ENCODE data around the gene LAP3. TPM values are rescaled to one million over a fixed set of nuclear protein-coding genes. Genes with fewer than 3 reads are reported as not detected.

The LAP3 gene
- total RNA-seq, 1 donor from 2014 or later, result 44.1 TPM

DNA sequence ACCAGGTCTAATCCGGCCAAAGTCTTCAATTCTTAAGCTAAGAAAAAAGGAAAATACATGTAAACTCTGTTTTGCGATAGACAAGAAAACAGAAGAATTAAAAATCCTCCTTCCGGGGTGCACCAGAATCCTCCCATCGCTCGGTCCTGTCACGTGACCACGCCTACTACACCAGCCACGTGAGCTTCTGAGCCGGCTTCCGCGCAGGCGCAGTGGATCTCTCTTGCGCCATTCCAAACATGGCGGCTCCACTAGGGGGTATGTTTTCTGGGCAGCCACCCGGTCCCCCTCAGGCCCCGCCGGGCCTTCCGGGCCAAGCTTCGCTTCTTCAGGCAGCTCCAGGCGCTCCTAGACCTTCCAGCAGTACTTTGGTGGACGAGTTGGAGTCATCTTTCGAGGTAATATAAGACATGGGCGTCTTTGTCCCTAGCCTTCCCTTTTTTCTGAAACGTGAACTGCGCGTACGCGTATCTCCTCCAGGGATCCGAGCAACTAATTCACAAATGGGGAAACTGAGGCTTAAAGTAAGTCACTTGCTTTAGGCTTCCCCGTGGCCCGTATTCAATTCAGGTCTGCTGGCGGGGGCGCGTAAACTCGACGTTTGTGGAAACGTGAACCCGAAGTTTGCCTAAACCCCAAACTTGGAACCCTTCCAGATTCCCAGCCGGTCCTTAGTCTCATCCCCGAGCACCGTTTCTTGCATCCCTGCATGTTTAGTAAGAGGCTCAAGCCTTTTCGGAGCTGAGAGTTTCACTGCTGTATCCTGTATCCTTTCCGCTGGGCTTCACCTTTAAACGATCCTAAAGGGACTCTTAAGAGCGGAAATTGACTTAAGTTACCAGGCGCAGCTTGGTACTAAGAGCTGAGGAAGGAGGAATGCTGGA lies 37.7 kb downstream of the LAP3 start, which contains the start of gene MED28:
MED28 (plus strand) TSS at position 226 of the 884 bp plus-strand sequence; CDS start at position 240, 14 bp downstream.
- no peaks in the 10 kb centered on the region for H3K27me3 Mint-ChIP-seq (ENCODE audit: unreplicated experiment)

DNA sequence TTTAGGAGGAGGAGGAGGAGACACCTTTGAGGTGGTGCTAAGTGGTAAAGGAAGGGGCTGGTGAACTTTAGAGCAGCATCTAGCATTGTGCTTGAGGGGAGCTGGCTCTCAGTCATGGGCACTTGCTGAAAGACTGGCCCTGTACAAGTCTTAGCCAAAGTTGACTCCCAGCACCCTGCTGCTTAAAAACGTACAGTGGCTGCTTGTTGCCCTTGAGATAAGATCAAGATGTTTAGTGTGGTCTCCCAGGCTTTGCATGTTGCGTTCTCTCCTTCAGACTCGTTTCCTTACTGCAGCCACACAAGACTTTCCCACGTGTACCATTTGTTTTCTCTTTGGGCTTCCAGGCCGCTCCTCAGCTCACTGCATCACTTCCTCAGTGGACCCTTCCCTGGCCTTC lies 39.3 kb downstream of the LAP3 start:
- Mint-ChIP-seq H3K4me1 (ENCODE audit: unreplicated experiment) (peaks cover 44% of the 10 kb centered on the region), H3K27me3 (ENCODE audit: unreplicated experiment) (no peaks in the 10 kb centered on the region), H3K36me3 (ENCODE audit: unreplicated experiment) (peaks cover 18% of the 10 kb centered on the region), H3K9me3 (ENCODE audit: unreplicated experiment) (no peaks in the 10 kb centered on the region), H3K27ac (ENCODE audit: unreplicated experiment) (peak overlapping the region; percentile 43), H3K4me3 (ENCODE audit: unreplicated experiment) (peak overlapping the region; percentile 64)
- DNase-seq (ENCODE audit: extremely low spot score, unreplicated experiment), result no peak
- TF ChIP-seq, protein P1, sequence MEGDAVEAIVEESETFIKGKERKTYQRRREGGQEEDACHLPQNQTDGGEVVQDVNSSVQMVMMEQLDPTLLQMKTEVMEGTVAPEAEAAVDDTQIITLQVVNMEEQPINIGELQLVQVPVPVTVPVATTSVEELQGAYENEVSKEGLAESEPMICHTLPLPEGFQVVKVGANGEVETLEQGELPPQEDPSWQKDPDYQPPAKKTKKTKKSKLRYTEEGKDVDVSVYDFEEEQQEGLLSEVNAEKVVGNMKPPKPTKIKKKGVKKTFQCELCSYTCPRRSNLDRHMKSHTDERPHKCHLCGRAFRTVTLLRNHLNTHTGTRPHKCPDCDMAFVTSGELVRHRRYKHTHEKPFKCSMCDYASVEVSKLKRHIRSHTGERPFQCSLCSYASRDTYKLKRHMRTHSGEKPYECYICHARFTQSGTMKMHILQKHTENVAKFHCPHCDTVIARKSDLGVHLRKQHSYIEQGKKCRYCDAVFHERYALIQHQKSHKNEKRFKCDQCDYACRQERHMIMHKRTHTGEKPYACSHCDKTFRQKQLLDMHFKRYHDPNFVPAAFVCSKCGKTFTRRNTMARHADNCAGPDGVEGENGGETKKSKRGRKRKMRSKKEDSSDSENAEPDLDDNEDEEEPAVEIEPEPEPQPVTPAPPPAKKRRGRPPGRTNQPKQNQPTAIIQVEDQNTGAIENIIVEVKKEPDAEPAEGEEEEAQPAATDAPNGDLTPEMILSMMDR (IDR thresholded peaks at IDR 0.05), result no peak

More for the DNA sequence above, 37.7 kb downstream of the LAP3 start, which contains the start of gene MED28:
- Mint-ChIP-seq H3K27ac (ENCODE audit: unreplicated experiment) (peak within 1 kb of the TSS; percentile 99), H3K9me3 (ENCODE audit: unreplicated experiment) (no peaks in the 10 kb centered on the region), H3K4me1 (ENCODE audit: unreplicated experiment) (peaks cover 42% of the 10 kb centered on the region), H3K4me3 (ENCODE audit: unreplicated experiment) (peak within 1 kb of the TSS; percentile 100), H3K36me3 (ENCODE audit: unreplicated experiment) (peaks cover 13% of the 10 kb centered on the region)
- TF ChIP-seq, protein P1 (IDR thresholded peaks at IDR 0.05), result no peak
- peak; percentile 98 for DNase-seq (ENCODE audit: extremely low spot score, unreplicated experiment)

DNA sequence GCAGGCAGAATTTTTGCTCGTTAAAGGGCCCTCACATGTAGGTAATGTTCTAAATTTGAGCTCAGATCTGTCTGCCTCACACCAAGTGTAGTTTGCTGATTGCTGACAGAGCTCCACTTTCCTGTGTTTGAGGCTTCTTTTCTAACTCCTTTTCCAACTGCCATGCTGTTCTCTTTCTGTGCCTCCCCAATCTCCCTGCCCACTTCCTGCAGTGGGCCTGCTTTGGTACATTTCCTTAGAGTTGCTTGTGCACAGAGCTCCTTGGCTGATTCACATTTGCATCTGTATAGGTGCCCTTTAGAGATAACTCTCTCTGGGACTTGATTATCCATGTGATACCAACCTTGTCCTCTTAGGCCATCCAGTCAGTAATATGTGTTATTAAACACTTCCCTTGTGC lies 41.9 kb downstream of the LAP3 start:
- Mint-ChIP-seq H3K9me3 (ENCODE audit: unreplicated experiment) (no peaks in the 10 kb centered on the region), H3K4me3 (ENCODE audit: unreplicated experiment) (no peak overlapping the region), H3K27me3 (ENCODE audit: unreplicated experiment) (no peaks in the 10 kb centered on the region), H3K4me1 (ENCODE audit: unreplicated experiment) (peaks cover 41% of the 10 kb centered on the region), H3K36me3 (ENCODE audit: unreplicated experiment) (peaks cover 39% of the 10 kb centered on the region), H3K27ac (ENCODE audit: unreplicated experiment) (peak overlapping the region; percentile 29)
- DNase-seq (ENCODE audit: extremely low spot score, unreplicated experiment), result no peak
- TF ChIP-seq, protein P1 (IDR thresholded peaks at IDR 0.05), result no peak

DNA sequence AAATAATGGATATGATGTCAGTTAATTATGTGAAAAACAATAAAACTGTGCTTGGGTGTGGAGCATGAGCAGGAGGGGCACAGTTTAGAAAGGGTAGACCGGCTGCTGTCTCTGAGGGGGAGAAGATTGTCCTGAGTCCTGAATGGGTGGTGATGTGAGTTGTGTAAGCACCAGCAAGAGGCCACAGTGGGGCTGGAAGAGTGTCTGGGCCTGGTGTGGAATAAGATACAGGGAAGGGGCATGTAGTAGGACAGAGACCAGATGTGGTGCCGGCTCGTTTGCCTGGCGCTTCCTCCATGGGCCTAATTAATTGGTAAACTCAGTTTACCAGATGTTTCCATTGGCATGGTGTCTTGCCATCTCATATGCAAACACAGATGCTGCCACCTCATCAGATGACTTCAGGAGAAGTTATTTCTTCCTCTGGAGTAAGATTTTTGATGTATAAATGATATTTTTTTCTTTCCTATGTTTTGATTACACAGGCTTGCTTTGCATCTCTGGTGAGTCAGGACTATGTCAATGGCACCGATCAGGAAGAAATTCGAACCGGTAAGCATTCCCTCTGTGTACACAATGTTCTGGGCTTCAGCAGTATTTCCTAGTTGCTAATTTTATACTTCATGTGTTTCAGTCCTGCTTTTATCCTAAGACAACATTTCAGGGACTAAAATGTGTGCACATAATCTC lies 42.6 kb downstream of the LAP3 start:
- H3K27ac Mint-ChIP-seq (ENCODE audit: unreplicated experiment), result peak overlapping the region; percentile 24

More for the DNA sequence above, 42.6 kb downstream of the LAP3 start:
- TF ChIP-seq, protein P1 (IDR thresholded peaks at IDR 0.05), result no peak
- no peak overlapping the region for H3K4me3 Mint-ChIP-seq (ENCODE audit: unreplicated experiment)
- no peak for DNase-seq (ENCODE audit: extremely low spot score, unreplicated experiment)
- H3K27me3 Mint-ChIP-seq (ENCODE audit: unreplicated experiment), result no peaks in the 10 kb centered on the region
- peaks cover 35% of the 10 kb centered on the region for H3K4me1 Mint-ChIP-seq (ENCODE audit: unreplicated experiment)
- peaks cover 45% of the 10 kb centered on the region for H3K36me3 Mint-ChIP-seq (ENCODE audit: unreplicated experiment)
- no peaks in the 10 kb centered on the region for H3K9me3 Mint-ChIP-seq (ENCODE audit: unreplicated experiment)
